Measurements from ENCODE around the gene SF3A1.

SF3A1 gene

GRCh38 chr22:30386608-30386959 is 29.9 kb upstream of the SF3A1 start:
- DNase-seq: no peak

GRCh38 chr22:30385942-30386341 is 29.2 kb upstream of the SF3A1 start:
- no peak for DNase-seq

- no peak for DNase-seq
These were observed 26.4 kb upstream of the SF3A1 start for GRCh38 chr22:30383061-30383460.

- no peak for DNase-seq
These were observed 25.6 kb upstream of the SF3A1 start for GRCh38 chr22:30382340-30382739.

- no peak for DNase-seq
These were observed 24.6 kb upstream of the SF3A1 start for GRCh38 chr22:30381264-30381663.

GRCh38 chr22:30380011-30380410 is 23.3 kb upstream of the SF3A1 start:
- DNase-seq: no peak

GRCh38 chr22:30375312-30375849 is 18.7 kb upstream of the SF3A1 start:
- no peak for DNase-seq

- no peak for DNase-seq
These were observed 16.9 kb upstream of the SF3A1 start for GRCh38 chr22:30373331-30374325.

- no peak for DNase-seq
These were observed 16.2 kb upstream of the SF3A1 start for GRCh38 chr22:30372915-30373314.

- DNase-seq: no peak
These were observed 15.3 kb upstream of the SF3A1 start for GRCh38 chr22:30371981-30372380.

GRCh38 chr22:30371321-30371720 is 14.6 kb upstream of the SF3A1 start:
- no peak for DNase-seq

- no peak for DNase-seq
These were observed 14.0 kb upstream of the SF3A1 start for GRCh38 chr22:30370641-30371230.

GRCh38 chr22:30368420-30368819 is 11.7 kb upstream of the SF3A1 start:
- no peak for DNase-seq

- DNase-seq: no peak
These were observed 9.2 kb upstream of the SF3A1 start for GRCh38 chr22:30365891-30366290.

- DNase-seq: no peak
These were observed 6.1 kb upstream of the SF3A1 start for GRCh38 chr22:30362651-30363281.

GRCh38 chr22:30361916-30362650 is 5.4 kb upstream of the SF3A1 start:
- no peak for DNase-seq

GRCh38 chr22:30358541-30358940 is 1.8 kb upstream of the SF3A1 start:
- no peak for DNase-seq

- no peak for DNase-seq
These were observed 1.0 kb upstream of the SF3A1 start for GRCh38 chr22:30357650-30358215.

GRCh38 chr22:30357236-30357570 is 509 bp upstream of the SF3A1 start:
- DNase-seq: no peak

GRCh38 chr22:30354644-30355043 is 2.0 kb downstream of the SF3A1 start:
- no peak for DNase-seq

GRCh38 chr22:30351226-30351625 is 5.5 kb downstream of the SF3A1 start:
- DNase-seq: no peak

GRCh38 chr22:30348809-30349208 is 7.9 kb downstream of the SF3A1 start:
- no peak for DNase-seq

GRCh38 chr22:30348404-30348803 is 8.3 kb downstream of the SF3A1 start:
- DNase-seq: no peak

Measured in CD4-positive, alpha-beta T cell treated with Interferon gamma for 1 hour (primary cell).